HG03196 (cell line): ENCODE data around the gene MTURN.
A peak's percentile ranks its signal among the peaks of the same experiment; 100 is the strongest.

Experiments used
- ATAC-seq: cut with Tn5 transposase; IDR thresholded peaks from one replicate; pipeline ENCODE4 v1.9.1; 2021; ENCODE audit not compliant: unreplicated experiment

Gene MTURN

DNA sequence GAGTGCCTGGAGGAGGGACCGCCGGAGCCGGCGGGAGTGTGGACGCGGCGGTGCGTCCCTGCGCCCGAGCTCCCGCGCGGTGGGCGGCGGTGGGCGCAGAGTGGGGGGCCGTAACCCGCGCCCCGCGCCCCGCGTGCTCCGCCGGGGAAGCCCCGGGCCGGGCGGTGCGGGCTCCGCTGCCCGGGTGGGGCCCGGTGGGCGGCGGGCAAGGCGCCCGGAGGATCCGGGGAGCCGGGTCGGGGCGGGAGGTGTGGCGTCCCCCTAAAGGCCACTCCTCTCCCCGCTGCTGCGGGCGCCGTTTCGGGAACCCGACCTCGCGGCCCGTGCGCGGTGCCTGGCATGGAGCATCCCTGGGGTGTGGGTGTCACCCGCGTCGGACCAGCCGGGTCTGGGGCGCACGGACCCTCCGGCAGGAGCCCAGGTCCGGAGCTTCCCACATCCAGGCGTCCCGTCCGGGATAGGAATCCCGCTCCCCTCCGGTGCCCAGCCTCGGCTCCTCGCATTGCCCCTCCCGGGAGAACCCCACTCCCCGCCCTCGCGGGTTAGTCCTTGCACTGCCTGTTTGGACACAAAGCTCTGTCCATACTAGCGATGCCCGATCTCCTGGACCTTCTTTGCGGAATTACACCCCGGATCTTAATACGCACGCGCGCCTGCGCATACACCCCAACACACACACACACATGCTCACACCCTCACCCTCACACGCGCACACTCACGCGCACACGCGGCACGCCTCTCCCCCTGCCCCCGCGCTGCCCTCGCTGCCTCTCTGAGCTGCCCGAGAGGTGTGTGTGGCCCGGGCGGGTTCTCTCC lies 723 bp downstream of the MTURN start:
- peak; percentile 30 for ATAC-seq

DNA sequence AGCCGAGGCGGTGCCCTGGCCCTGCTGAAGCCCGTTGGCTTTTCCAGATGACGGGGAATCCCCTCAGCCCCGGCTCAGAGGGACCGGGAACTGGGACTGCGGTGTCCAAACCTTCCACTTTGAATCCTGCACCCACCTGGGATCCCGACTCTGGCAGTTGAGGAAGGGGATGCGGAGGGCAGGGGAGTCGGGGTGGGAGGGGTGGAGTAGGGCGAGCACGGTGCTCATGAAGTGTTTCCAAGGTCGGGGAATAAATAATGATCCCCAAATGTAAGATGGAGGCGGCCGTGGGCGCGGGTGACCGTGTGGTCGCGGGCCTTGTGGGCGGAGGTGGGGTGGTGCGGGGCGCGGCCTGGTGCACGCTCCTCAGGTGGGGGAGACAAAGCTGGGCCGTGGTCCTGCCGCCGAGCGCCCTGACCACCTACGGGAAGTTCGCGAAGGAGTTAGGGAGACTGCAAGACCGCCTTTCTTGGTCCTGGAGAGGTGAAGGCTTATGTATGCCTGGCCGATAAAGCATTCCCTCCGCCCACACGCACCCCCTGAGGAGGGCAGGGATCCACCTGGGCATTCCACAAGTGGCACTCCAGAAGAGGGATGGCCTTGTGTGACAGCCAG lies 1.4 kb downstream of the MTURN start:
- no peak for ATAC-seq

DNA sequence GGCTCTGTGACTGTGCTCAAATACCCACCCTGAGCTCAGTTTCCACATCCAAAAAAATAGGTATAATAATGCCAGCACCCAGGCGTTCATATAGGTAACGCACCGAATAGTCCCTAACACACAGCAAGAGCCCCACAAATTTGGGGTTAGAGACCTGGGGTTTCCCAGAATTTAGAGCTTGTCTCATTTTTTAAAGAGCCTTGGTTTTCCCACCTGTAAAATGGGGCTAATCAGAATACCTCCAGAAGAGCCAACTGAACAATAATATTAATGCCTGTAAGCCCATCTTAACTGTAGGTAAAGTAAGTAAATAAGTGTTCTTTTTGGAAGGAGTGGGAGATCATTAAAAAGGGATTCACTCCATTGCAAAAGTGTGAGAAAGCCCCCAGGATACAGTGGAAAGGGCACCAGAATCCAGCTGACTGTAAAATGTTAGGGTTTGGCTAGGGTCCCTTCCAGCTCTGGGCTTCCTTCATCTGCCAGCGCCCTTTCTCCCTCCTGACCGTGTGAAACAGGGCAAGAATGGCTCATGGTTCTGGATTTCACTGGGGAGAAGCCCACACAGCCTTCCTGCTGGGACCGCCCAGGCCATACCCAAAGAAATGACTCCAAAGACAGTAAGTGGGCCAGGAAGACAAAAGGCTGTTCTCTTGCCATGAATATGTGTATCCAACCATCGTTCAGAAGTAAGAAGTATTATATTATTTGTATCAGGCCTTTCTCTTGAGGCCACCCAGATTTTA lies 2.1 kb downstream of the MTURN start:
- no peak for ATAC-seq

DNA sequence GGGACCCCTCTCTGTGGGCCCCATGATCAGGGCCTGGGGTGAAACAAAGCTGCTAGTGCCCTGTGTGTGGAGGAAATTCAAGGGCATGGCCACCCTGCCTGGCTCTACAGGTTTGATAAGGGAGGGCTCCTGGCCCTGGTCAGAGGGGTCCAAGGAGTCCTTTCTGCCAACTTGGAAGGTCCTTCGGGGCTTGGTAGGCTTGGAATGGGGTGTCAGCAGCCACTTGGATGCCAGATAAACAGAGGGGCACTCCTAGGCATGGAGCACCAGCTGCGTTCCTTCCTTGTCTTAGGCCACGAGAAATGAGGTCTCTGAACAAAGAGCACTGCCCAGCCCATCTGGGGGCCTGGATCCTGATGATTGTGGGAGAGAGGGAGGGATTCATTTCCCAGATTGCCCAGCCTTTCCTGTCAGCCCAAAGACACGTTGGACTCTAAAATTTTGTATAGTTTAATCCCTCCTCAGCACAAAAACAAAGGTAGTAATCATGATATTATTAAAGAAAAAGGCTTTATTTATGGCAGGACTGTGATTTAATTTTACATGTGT lies 5.1 kb downstream of the MTURN start:
- ATAC-seq, result no peak

DNA sequence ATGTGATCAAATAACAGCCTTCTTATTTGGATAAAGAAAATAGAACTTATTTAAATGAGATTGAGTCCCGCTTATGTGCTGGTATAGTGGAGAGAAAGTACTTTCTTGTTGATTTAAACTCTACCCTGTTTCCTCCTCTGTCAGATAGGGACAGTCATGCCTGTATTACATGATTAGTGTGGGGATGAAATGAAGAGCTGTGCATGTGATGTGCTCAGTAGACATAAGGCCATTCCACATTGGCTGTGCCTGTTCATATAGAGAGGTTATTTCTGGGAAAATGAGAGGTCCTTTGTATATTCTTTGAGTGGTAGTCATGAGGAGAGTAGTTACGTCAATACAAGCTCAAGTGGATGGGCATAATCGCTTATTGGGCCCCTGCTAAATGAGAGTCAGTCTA lies 5.7 kb downstream of the MTURN start:
- no peak for ATAC-seq

DNA sequence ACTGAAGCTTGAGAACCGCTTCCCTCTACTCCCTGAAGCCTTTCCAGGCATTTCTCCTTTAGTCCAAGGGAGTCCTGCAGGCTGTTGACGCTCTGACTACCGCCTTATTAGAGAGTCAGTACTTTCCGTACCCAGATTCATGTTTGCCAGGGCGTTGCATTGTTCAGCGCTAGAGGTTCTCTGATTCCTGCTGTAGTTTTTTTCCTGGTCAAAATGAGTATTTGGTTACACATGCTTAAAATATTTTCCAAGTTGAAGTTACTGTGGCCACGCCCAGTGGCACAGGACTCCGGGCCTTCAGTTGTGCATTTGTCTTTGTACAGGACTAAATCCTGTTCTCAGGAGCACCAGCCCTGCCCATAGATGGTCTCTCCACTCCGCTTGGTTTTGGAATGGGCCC lies 7.9 kb downstream of the MTURN start:
- no peak for ATAC-seq

DNA sequence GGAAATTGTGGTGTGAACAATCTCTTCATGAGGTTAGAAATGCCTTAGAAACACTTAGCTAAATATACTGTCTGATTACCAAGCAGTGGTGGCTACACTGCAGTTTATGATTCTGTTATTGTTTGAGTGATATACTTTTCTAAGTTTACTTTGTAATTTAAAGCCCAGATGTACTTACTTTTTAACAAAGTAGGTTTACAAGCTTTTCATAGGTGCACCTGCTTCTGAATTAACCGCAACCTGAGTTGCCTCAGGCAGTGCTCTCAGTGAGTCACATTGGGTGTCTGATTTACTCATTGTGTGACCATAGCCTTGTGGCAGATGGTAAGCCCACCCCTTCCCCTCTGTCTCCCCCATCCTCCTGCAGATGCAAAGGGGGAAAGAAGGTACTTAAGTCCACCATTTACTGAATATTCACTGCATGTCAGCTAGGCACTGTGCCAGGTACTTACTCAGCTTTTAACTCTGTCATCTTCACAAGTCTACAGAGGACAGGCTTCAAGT lies 9.0 kb downstream of the MTURN start:
- ATAC-seq, result no peak

DNA sequence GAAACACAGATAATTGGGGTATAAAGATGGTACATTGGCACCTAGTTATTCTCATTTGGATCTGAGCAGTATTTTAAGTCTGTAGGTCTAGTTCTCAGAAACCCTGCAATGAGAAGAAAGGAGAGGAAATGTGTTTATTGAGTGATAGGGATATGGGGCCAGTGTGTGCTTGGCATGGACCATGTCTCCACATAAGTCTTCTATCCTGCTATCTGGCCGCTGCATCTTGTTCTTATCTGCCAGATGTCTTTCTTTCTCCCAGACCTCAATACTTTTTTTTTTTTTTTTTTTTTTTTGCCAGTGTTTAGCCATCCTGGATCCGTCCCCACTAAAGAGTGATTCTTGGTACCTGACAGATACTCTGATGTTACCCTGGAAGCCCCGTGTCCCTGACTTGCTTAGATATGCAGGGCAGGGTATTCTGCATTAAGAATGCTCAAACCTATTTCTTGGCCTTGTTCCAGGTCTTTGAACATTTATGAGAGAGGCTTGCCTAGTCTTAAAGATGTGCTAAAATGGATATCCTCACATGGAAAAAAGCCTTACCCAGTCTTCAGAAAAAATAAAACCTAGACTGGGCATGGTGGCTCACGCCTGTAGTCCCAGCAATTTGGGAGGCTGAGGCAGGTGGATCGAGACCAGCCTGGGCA lies 10.0 kb downstream of the MTURN start:
- no peak for ATAC-seq

DNA sequence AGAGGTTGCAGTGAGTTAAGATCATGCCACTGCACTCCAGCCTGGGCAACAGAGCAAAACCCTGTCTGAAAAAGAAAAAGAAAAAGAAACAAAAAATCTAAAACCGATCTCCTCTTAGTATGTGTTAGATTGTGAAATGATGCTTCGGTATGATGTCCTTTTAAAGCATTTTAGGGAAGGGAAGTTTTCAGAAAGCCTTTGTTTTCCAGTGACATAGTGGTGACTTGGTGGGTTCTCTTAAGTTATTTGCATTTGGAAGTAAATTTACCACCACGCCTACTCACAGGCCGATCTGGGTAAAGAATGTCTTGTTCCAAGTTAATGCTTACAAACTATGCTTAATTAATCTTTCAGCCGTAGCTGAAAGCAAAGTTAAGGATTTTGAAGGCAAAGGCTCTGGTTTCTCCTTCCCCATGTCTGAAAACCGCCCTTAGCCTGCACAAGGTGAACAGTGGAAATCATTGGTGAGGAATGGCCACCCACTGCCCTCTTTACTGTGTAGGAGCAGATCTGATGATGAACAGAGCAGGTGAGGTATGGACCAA lies 10.7 kb downstream of the MTURN start:
- no peak for ATAC-seq

DNA sequence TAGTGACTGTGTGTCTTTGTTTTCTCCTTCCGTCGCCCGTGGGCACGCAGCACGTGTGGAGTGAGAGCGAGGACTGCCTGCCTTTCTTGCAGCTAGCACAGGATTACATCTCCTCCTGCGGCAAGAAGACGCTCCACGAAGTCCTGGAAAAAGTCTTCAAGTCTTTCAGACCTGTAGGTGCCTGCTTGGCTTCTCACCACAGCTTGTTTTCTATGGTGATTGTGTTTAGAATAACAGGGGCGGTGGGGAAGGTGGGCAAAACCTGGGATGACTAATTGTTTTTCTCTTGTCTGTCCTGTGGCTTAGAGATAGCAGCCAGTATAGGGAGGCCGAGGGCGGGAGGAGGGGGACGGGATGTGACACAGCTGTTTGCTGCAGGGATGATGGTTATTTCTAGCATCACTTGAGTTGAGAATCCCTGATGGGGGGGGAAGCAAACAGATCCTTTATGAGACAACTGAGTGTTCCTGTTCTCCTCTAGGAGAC lies 11.4 kb downstream of the MTURN start:
- ATAC-seq, result no peak

DNA sequence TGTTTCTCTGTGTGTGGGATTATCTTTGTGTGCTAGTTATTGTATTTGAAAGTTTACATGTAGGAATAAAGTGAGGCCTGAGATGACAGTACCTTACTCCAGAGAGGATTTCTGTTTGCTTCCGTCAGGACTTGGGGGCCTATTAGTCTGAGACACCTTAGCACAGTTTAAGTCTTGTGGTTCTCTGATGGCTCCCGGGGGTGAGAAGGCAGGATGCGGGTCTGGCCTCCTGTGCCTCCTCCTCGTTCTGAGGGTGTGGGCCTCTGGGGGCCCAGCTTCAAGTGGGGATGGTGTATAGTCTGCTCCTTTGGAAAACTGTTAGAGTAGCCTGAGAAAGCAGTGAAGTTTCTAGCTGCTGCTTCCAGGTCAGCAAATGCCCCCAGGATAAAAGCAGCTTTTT lies 12.4 kb downstream of the MTURN start:
- ATAC-seq, result no peak

DNA sequence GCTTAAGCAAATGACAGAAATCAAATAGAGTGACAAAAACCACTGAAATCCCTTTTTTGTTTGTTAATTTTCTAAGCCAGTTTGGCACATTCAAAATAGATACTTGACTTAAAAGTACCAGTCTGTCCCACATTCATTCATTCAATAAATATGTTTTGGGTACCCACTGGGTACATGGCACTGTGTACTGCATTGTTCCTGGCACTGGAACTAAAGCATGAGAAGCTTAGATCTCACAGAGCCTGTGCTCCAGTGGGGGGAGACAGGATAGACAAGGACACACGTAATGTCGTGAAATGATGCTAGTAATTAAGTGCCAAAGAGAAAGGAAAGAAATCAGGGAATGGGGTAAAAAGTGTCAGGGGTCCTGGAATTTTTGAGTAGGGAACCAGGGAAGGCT lies 13.0 kb downstream of the MTURN start:
- ATAC-seq, result no peak

DNA sequence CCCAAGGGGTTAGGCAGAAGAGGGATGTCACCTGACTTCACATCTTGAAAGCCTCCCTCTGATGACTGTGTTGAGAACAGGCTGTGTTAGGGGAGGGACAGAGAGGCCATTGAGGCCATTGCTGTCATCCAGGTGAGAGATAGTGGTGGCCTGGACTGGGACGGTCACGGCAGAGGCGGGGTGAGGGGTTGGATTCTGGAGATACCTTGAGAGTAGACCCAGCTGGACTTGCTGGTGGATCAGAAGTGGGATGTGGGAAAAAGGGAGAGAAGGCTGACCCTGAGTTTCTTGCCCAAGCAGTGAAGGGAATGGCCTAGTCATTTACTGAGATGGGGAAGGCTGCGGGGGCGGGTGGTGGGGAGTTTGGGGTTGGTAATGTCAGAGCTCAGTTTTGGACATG lies 13.6 kb downstream of the MTURN start:
- ATAC-seq, result no peak

DNA sequence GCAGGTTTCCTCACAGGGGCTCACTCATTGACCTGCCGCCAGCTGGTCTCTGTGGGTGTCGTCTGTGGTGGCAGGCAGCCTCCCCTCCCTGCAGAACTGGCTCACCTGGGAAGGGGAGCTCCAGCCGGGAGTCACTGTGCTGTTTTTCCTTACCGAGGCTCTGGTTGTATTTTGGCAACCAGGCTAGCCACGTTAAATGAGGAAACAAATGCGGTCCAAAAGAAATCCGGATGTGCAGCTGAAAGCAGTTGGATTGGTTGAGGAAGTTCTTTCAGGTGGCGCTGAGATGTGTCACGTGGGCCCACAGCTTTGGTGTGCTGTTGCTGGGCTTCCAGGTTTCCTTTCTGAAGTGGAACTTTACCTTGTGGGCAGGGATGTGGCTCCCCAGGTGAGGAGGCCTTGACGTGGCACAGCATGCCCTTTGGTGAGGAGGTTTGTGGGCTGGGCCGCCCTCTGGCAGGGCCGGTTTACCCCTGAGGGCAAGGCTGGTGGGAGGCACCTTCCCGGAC lies 14.2 kb downstream of the MTURN start:
- ATAC-seq, result no peak

DNA sequence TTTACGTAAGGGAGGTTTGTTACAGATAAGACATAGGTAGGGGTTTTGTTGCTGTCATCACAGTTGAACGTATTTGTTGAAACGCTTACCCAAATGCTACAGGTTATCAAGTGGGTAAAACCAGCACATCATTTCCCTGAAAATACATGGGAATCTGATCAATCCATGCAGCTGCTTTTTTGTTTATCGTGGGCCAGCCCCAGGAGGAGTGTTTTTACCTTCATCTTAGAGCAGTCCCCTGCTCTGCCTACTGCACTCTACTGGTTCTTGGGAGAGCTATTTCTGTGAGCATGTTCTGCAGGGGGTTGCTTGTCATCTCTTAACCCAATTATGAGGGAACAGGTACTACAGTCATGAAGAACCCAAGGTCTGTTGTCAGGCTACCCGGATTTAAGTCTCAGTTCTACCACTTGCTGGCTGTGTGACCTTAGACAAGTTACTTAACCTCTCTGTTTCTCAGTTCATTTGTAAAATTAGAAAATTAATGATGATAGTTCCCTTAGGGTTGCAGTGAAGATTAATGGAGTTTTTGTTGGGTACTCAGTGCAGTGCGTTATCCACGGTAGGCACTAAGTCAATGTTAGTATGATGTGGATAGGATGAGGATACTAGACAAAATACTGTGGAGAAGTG lies 15.0 kb downstream of the MTURN start:
- no peak for ATAC-seq

DNA sequence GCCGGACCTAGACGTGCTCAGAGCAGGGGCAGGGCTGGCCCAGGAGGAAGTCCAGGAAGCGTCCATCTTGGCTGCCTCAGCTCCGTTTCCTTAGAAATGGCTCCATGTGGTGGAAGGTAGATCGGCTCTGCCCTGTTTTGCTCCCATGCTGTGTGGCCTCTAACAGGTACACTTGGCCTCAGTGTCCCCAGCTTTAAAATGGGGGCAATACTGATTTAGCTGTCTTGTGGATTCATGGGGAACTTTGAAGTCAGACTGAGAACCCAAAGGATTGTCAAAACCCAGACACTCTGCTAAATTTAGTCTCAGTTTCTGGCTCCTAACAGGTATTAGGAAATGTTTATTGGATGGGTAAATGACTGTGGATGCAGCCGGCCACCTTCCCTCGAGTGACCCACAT lies 15.9 kb downstream of the MTURN start:
- ATAC-seq, result no peak

DNA sequence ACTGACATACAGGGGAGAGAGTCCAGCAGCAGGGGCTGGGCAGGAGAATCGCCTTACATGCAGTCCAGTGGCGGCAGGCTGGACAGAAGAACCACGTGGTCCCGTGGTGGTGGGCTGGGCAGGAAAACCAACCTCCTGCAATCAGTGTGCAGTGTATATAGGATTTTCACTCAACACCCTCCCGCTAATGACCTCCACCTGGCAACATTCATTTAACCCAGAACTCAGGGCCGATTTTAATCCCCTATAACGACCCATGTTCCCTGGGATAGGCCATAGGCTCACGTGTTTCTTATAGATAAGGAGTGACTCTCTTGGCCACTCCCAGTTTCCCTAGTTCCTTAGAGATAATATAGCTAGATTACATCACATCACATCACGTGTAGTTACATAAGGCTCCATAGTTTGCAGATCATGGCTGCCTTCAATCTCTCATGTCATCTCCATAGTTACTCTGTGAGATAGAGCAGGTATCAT lies 19.4 kb downstream of the MTURN start:
- ATAC-seq, result no peak

DNA sequence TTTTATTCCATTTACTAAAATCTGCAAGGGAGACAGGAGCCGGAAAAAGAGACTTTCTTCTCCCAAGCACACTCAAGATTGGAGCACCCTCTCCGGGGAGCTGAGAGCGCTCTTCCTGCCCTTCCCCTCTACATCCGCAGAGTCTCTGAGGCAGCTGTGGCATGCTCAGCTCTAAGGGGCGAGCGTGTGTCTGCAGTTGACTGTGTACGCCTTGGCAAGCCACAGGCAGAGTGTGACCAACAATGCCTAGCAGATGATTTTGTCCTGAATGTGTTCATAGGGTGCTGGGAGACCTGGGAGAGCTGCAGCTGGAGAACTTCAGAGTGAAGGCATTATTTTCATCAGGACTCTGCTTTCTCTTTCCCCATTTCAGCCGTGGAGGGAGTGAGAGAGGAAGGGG lies 20.7 kb downstream of the MTURN start:
- no peak for ATAC-seq

DNA sequence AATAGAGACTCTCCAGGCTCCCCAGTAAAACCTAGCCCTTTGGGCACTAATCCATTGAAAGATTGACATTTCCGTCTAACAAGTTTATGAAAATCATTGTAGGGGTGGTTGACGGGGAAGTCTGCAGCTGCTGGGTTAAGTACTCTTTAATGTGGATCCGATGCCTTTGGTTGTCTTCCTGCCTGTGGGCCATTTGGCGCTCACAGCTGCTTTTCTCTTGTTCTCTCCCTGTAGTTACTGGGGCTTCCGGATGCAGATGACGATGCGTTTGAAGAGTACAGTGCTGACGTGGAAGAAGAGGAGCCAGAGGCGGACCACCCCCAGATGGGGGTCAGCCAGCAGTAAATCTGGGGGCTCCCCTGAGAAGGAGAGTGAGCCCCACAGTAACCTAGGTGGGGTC lies 22.4 kb downstream of the MTURN start:
- no peak for ATAC-seq

DNA sequence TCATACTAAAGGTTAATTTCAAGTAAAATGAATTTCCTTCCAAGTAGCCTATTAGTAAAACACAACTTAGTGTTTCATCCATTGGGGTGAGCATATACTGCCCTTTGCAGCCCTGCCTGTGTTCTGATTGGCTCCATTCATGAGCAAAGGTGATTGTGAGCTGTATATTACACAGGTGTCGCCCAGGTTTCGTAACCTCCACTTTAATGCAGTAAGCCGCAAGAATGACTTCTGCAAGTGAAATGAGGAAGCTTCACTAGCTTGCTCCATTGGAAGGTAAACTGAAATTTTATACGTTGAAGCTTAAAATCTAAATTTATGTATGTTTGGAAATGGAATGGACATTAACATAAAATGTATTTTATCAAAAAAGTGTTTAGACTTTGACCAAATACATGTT lies 24.4 kb downstream of the MTURN start:
- no peak for ATAC-seq
